NOMO-1 treated with dmso at 0.1 percent for 144 hours (cell line): Measurements from ENCODE around the gene ZDHHC18.

Experiments used
- DNase-seq: peaks from one replicate; lab custom pipeline; 2025; ENCODE audit not compliant: unreplicated experiment; lab: John Stamatoyannopoulos, UW

The ZDHHC18 gene

GRCh38 chr1:26897351-26897750 lies 70.9 kb downstream of the ZDHHC18 start:
- no peak for DNase-seq

- DNase-seq: peak; percentile 56
Measured at GRCh38 chr1:26900001-26900814, 73.7 kb downstream of the ZDHHC18 start, which contains the start of gene GPATCH3. TSS of gene GPATCH3 (minus strand) at chr1:26900467. CDS start at chr1:26900442, 25 bp downstream.

GRCh38 chr1:26900815-26901511 lies 74.5 kb downstream of the ZDHHC18 start:
- DNase-seq: no peak
